NCI-H2107 treated with DMSO at 0.1 percent for 48 hours (cell line): ENCODE data around the gene KCND1.

Source experiments
- DNase-seq: peaks from one replicate; lab custom pipeline; 2025; ENCODE audit not compliant: unreplicated experiment; lab: John Stamatoyannopoulos, UW

KCND1 gene

GRCh38 chrX:48938721-48939425, 32.8 kb downstream of the KCND1 start:
- DNase-seq: no peak

- DNase-seq: peak; percentile 10
These were observed 34.4 kb downstream of the KCND1 start for GRCh38 chrX:48937054-48937907.

- no peak for DNase-seq
These were observed 35.1 kb downstream of the KCND1 start for GRCh38 chrX:48936429-48937053.

- no peak for DNase-seq
These were observed 36.4 kb downstream of the KCND1 start for GRCh38 chrX:48935301-48935670.

- no peak for DNase-seq
These were observed 36.9 kb downstream of the KCND1 start for GRCh38 chrX:48934581-48935300.

- DNase-seq: no peak
These were observed 37.9 kb downstream of the KCND1 start for GRCh38 chrX:48933757-48934156.

GRCh38 chrX:48927736-48928382, 43.8 kb downstream of the KCND1 start:
- DNase-seq: no peak

- no peak for DNase-seq
These were observed 44.5 kb downstream of the KCND1 start for GRCh38 chrX:48927123-48927522.

GRCh38 chrX:48924270-48924669, 47.4 kb downstream of the KCND1 start:
- no peak for DNase-seq

- no peak for DNase-seq
These were observed 47.9 kb downstream of the KCND1 start for GRCh38 chrX:48923771-48924170.

- no peak for DNase-seq
These were observed 50.9 kb downstream of the KCND1 start for GRCh38 chrX:48920718-48921104.

GRCh38 chrX:48919947-48920717, 51.5 kb downstream of the KCND1 start:
- DNase-seq: no peak

GRCh38 chrX:48919360-48919841, 52.2 kb downstream of the KCND1 start:
- DNase-seq: no peak

GRCh38 chrX:48918643-48919340, 52.9 kb downstream of the KCND1 start, which contains the start of gene PIM2:
TSS of gene PIM2 (minus strand) at chrX:48919024. CDS start at chrX:48918834, 190 bp downstream.
- DNase-seq: peak; percentile 97

GRCh38 chrX:48918301-48918642, 53.4 kb downstream of the KCND1 start:
- no peak for DNase-seq

GRCh38 chrX:48917139-48918001, 54.3 kb downstream of the KCND1 start:
- DNase-seq: peak; percentile 94

- no peak for DNase-seq
These were observed 56.8 kb downstream of the KCND1 start for GRCh38 chrX:48914593-48915493.
